ENCODE measurements around the gene AP2B1.
"Not testable (repeated sequence)": the region's sequence is repeated elsewhere in the genome, so short reads cannot be mapped to it uniquely, and the experiment has no call there.

The AP2B1 gene

GRCh38 chr17:35750526-35751395, 163.6 kb downstream of the AP2B1 start:
- no peak for DNase-seq

GRCh38 chr17:35751541-35751940, 164.4 kb downstream of the AP2B1 start:
- not testable (repeated sequence) for DNase-seq

- DNase-seq: no peak
Measured at GRCh38 chr17:35752471-35752870, 165.3 kb downstream of the AP2B1 start.

GRCh38 chr17:35752945-35753764, 166.0 kb downstream of the AP2B1 start, which contains the start of gene GAS2L2:
Gene GAS2L2, minus strand, starts transcription at chr17:35753239. Its CDS starts 389 bp downstream, at chr17:35752850.
- no peak for DNase-seq

- no peak for DNase-seq
Measured at GRCh38 chr17:35757243-35757642, 170.1 kb downstream of the AP2B1 start.

- no peak for DNase-seq
Measured at GRCh38 chr17:35760587-35760986, 173.5 kb downstream of the AP2B1 start, which contains the start of gene C17orf50. Gene C17orf50, plus strand, starts transcription at chr17:35760887. Its CDS starts 55 bp downstream, at chr17:35760942.

- DNase-seq: no peak
Measured at GRCh38 chr17:35761601-35762000, 174.5 kb downstream of the AP2B1 start.

- no peak for DNase-seq
Measured at GRCh38 chr17:35763767-35764122, 176.6 kb downstream of the AP2B1 start.

GRCh38 chr17:35764123-35764991, 177.2 kb downstream of the AP2B1 start:
- peak; percentile 33 for DNase-seq

GRCh38 chr17:35765086-35765710, 178.1 kb downstream of the AP2B1 start:
- DNase-seq: no peak

- no peak for DNase-seq
Measured at GRCh38 chr17:35765756-35766488, 178.8 kb downstream of the AP2B1 start.

GRCh38 chr17:35766489-35766877, 179.4 kb downstream of the AP2B1 start:
- no peak for DNase-seq

- DNase-seq: no peak
Measured at GRCh38 chr17:35766903-35767510, 179.9 kb downstream of the AP2B1 start.

GRCh38 chr17:35768797-35769196, 181.7 kb downstream of the AP2B1 start:
- no peak for DNase-seq

- no peak for DNase-seq
Measured at GRCh38 chr17:35769895-35770486, 182.9 kb downstream of the AP2B1 start.

GRCh38 chr17:35773129-35773528, 186.0 kb downstream of the AP2B1 start:
- DNase-seq: no peak

- DNase-seq: no peak
Measured at GRCh38 chr17:35773679-35774425, 186.7 kb downstream of the AP2B1 start.

GRCh38 chr17:35774499-35774898, 187.4 kb downstream of the AP2B1 start:
- DNase-seq: no peak

GRCh38 chr17:35775039-35775438, 187.9 kb downstream of the AP2B1 start:
- no peak for DNase-seq

GRCh38 chr17:35775583-35775982, 188.5 kb downstream of the AP2B1 start:
- no peak for DNase-seq
